Stimulated activated naive B cell treated with anti-CD40 and anti-IgM and Interleukin-4, amounts not matched to agents 10 μg/mL and 1 μg/mL and 100 μg/mL, for 72 hours (primary cell): Measurements from ENCODE around the gene CYP4V2.
"Not testable (repeated sequence)": the region's sequence is repeated elsewhere in the genome, so short reads cannot be mapped to it uniquely, and the experiment has no call there.

Experiments
- ATAC-seq, 2 donors: fragments of 150-1000 bp; cut with Tn5 transposase; replicated peaks; 2 replicates each; pipeline ENCODE4 v1.10.0; 2021; ENCODE audit warnings: moderate library complexity in 1 of 2
- DNase-seq: peaks from one replicate; pipeline ENCODE4 v3.0.0; 2021
- H3K27ac Mint-ChIP-seq: one replicate; pipeline ENCODE4 v1.8.0; 2022; ENCODE audit warnings: mild to moderate bottlenecking, mixed read lengths
- H3K27me3 Mint-ChIP-seq, 2 donors: one replicate each; pipeline ENCODE4 v1.8.0; 2022; ENCODE audit warnings: mixed read lengths in 2 of 2
- H3K36me3 Mint-ChIP-seq, 2 donors: one replicate each; pipeline ENCODE4 v1.8.0; 2022; ENCODE audit warnings: mixed read lengths in 2 of 2, mild to moderate bottlenecking in 1 of 2
- H3K4me1 Mint-ChIP-seq, 2 donors: one replicate each; pipeline ENCODE4 v1.8.0; 2022; ENCODE audit warnings: mixed read lengths in 2 of 2, mild to moderate bottlenecking in 1 of 2
- H3K4me3 Mint-ChIP-seq, 2 donors: one replicate each; pipeline ENCODE4 v1.8.0; 2022; ENCODE audit warnings: mild to moderate bottlenecking in 2 of 2, mixed read lengths in 2 of 2, moderate library complexity in 1 of 2
- H3K9me3 Mint-ChIP-seq, 2 donors: one replicate each; pipeline ENCODE4 v1.8.0; 2022; ENCODE audit warnings: mixed read lengths in 2 of 2, mild to moderate bottlenecking in 1 of 2

The CYP4V2 gene

DNA sequence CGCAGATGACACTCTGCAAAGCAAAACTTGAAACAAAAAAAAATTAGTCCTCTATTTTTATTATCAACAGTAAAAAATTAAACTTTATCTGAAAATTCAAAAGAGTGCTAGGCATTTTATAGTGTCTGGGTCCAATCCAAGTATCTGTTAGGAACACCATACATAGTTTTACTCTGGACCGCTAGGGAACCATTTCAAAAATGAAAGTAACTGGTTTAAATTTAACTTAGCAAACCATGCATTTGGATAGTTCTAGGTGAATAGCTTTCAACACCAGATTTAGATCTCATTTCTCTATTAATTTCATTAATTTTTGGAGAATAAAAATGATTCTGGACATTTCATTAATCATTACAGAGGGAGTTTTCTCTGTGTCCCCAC lies 37.1 kb downstream of the CYP4V2 start:
- no peak for ATAC-seq
- Mint-ChIP-seq H3K4me3 (no peak overlapping the region), H3K27me3 (peaks cover 11 to 12% of the 10 kb centered on the region in 2 donors), H3K36me3 (peaks cover 7 to 16% of the 10 kb centered on the region in 2 donors), H3K27ac (no peak overlapping the region), H3K4me1 (no peaks in the 10 kb centered on the region), H3K9me3 (peaks cover 11 to 19% of the 10 kb centered on the region in 2 donors)
- DNase-seq, result no peak

GRCh38 chr4:186234367-186234766 lies 43.0 kb downstream of the CYP4V2 start:
- Mint-ChIP-seq H3K27ac (no peak overlapping the region), H3K36me3 (no peaks in the 10 kb centered on the region), H3K4me1 (no peaks in the 10 kb centered on the region), H3K4me3 (no peak overlapping the region), H3K9me3 (no peaks in the 10 kb centered on the region), H3K27me3 (peaks cover 0 to 4% of the 10 kb centered on the region in 2 donors)
- DNase-seq (no peak), ATAC-seq (no peak)

DNA sequence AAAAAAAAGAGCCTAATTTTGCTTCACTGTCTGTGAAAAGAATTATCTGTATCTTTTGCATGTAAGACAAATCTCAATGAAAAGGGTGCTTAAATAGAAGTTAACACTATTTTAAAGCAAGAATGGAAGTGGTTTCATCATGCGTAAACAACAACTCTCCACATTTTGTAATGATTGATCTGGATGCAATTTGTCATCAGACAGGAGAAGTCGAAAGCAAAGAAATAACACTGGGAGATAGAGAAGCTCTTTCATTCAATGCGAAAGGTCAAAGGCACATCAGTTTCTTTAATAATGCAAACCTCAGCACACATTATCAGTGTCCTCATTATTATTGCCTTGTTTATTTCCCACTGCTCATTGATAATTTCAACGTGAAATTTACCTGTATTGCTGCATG lies 44.8 kb downstream of the CYP4V2 start:
- Mint-ChIP-seq H3K9me3 (no peaks in the 10 kb centered on the region), H3K4me1 (no peaks in the 10 kb centered on the region), H3K4me3 (no peak overlapping the region), H3K27me3 (peaks cover 0 to 4% of the 10 kb centered on the region in 2 donors), H3K27ac (no peak overlapping the region), H3K36me3 (no peaks in the 10 kb centered on the region)
- DNase-seq (no peak), ATAC-seq (no peak)

GRCh38 chr4:186240452-186240847 lies 49.1 kb downstream of the CYP4V2 start:
- Mint-ChIP-seq H3K4me3 (no peak overlapping the region), H3K27ac (no peak overlapping the region), H3K9me3 (peaks cover 0 to under 1% of the 10 kb centered on the region in 2 donors), H3K4me1 (no peaks in the 10 kb centered on the region), H3K36me3 (peaks cover 0 to under 1% of the 10 kb centered on the region in 2 donors), H3K27me3 (no peaks in the 10 kb centered on the region)
- DNase-seq (no peak), ATAC-seq (no peak)

GRCh38 chr4:186240848-186241491 lies 49.6 kb downstream of the CYP4V2 start:
- no peaks in the 10 kb centered on the region for H3K4me1 Mint-ChIP-seq
- H3K9me3 Mint-ChIP-seq, result peaks cover 3 to 5% of the 10 kb centered on the region in 2 donors
- H3K36me3 Mint-ChIP-seq, result peaks cover 1 to 6% of the 10 kb centered on the region in 2 donors
- H3K27ac Mint-ChIP-seq, result no peak overlapping the region
- DNase-seq, result no peak
- no peak overlapping the region for H3K4me3 Mint-ChIP-seq
- ATAC-seq, result no peak
- H3K27me3 Mint-ChIP-seq, result peaks cover 0 to 3% of the 10 kb centered on the region in 2 donors

DNA sequence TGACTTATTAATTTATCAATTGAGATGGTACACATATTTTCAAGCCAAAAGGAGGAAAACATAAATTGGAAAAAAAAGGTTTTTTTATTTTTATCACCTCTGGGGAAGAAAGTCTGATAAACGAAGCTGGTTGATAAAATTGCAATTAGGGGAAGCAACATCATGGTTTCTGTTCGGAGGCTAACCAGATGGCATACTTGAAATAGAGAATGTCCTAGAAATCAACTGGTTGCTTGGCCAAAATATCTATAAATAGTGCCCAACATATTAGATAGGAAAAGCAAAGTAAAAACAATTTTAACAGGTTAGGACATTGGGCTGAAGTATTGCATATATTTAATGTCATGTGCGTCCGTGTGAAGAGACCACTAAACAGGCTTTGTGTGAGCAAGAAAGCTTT lies 50.2 kb downstream of the CYP4V2 start:
- Mint-ChIP-seq H3K9me3 (peaks cover 9 to 11% of the 10 kb centered on the region in 2 donors), H3K36me3 (peaks cover 5 to 10% of the 10 kb centered on the region in 2 donors), H3K4me1 (no peaks in the 10 kb centered on the region), H3K27me3 (peaks cover 0 to 4% of the 10 kb centered on the region in 2 donors), H3K4me3 (no peak overlapping the region), H3K27ac (no peak overlapping the region)
- no peak for DNase-seq
- no peak for ATAC-seq

DNA sequence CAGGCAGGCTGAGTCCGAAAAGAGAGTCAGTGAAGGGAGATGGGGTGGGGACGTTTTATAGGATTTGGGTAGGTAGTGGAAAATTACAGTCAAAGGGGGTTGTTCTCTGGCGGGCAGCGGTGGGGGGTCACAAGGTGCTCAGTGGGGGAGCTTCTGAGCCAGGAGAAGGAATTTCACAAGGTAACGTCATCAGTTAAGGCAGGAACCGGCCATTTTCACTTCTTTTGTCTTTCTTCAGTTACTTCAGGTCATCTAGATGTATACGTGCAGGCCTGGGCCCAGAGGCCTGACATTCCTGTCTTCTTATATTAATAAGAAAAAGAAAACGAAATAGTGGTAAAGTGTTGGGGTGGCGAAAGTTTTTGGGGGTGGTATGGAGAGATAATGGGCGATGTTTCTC lies 50.7 kb downstream of the CYP4V2 start:
- DNase-seq, H3K4me1 Mint-ChIP-seq, H3K4me3 Mint-ChIP-seq, H3K27me3 Mint-ChIP-seq, ATAC-seq, H3K27ac Mint-ChIP-seq: not testable (repeated sequence)
- H3K9me3 Mint-ChIP-seq, result peaks cover 14% of the 10 kb centered on the region in 2 donors
- peaks cover 5 to 10% of the 10 kb centered on the region in 2 donors for H3K36me3 Mint-ChIP-seq

DNA sequence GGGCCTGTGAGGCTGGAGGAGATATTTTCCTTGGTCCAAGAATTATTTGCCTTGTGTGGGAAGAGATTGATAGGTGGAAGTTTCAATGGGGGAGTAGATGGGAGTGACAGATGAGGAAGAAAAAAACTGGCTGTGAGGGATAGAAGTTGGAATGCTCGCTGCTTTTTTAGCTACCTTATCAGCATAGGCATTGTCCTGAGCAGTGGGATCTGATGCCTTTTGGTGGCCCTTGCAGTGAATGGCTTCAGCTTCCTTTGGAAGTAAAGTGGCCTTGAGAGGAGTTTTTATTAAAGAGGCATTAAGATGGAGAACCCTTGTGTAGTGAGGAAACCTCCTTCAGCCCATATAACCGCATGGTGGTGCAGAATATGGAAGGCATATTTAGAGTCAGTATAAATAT lies 52.0 kb downstream of the CYP4V2 start:
- ATAC-seq, result no peak
- H3K4me3 Mint-ChIP-seq, result no peak overlapping the region
- no peaks in the 10 kb centered on the region for H3K4me1 Mint-ChIP-seq
- H3K9me3 Mint-ChIP-seq, result peaks cover 15% of the 10 kb centered on the region in 2 donors
- peaks cover 0 to 4% of the 10 kb centered on the region in 2 donors for H3K27me3 Mint-ChIP-seq
- no peak for DNase-seq
- no peak overlapping the region for H3K27ac Mint-ChIP-seq
- peaks cover 5 to 10% of the 10 kb centered on the region in 2 donors for H3K36me3 Mint-ChIP-seq

- H3K4me3 Mint-ChIP-seq, result no peak overlapping the region
- ATAC-seq (no peak), DNase-seq (no peak)
- H3K9me3 Mint-ChIP-seq, result peaks cover 15% of the 10 kb centered on the region in 2 donors
- H3K4me1 Mint-ChIP-seq, result no peaks in the 10 kb centered on the region
- no peak overlapping the region for H3K27ac Mint-ChIP-seq
- H3K27me3 Mint-ChIP-seq, result peaks cover 0 to 4% of the 10 kb centered on the region in 2 donors
- peaks cover 5 to 10% of the 10 kb centered on the region in 2 donors for H3K36me3 Mint-ChIP-seq
These were observed 53.5 kb downstream of the CYP4V2 start for GRCh38 chr4:186244835-186245234.

- not testable (repeated sequence) for H3K27me3 Mint-ChIP-seq, H3K4me3 Mint-ChIP-seq, DNase-seq, H3K27ac Mint-ChIP-seq, ATAC-seq, H3K4me1 Mint-ChIP-seq
- Mint-ChIP-seq H3K9me3 (peaks cover 15% of the 10 kb centered on the region in 2 donors), H3K36me3 (peaks cover 8 to 10% of the 10 kb centered on the region in 2 donors)
These were observed 55.8 kb downstream of the CYP4V2 start for GRCh38 chr4:186247062-186247752.

DNA sequence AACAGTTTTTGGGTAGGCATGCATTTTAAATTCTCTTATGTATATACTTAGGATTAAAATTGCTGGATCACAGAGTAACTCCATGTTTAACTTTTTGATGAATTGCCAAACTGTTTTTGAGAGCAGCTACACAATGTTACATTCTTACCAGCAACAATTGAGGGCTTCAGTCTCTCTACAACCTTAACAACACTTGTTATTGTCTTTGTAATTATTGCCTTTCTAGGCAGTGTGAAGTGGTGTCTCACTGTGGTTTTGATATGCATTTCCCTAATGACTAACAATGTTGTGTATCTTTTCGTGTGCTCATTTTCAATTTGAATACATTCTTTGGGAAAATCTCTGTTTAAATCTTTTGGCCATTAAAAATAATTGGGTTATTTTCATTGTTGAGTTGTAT lies 57.3 kb downstream of the CYP4V2 start:
- Mint-ChIP-seq H3K4me1 (no peaks in the 10 kb centered on the region), H3K9me3 (peaks cover 15% of the 10 kb centered on the region in 2 donors)
- DNase-seq, result no peak

DNA sequence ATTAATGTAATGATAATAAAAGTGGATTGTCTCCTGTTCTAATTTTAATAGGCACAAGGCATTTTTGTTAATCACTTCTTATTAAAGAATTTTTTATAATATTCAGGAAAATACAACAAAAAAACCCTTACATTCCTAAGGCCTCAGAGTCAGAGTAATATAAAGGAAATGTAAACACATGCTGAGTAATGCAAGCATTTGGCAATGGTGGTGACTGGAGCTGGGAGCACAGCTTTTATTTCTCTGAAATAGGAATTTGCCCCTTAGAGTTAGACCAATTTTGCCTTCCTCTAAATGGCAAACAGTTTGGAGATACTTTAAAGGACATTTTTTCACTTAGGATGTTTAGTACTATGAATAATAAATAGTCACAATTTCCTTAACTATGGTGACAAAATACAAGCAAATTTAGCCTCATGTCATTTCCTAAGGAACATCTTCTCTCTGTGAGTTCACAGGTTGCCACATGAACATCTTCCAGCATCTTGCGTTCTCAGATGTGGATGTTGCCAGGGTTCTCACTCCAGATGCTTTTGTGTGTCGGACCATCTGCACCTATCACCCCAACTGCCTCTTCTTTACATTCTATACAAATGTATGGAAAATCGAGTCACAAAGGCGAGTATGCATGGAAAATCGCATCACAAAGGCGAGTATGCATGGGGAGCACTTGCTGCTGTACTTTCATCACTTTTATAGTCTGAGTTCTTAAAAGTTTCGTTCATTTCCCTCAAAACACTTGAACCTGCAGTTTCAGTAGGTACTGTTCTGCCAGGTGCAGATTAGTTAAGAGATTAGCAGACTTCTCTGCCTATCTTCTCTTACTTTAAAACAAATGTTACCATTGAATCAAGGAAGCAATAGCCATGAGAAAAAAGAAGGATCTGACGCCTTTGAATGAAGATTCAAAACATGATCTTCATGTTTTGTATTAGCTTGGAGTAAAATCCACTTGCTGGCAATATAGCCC lies 58.7 kb downstream of the CYP4V2 start:
- H3K4me1 Mint-ChIP-seq, result no peaks in the 10 kb centered on the region
- H3K9me3 Mint-ChIP-seq, result peaks cover 15% of the 10 kb centered on the region in 2 donors
- no peak for DNase-seq
- peaks cover 8 to 10% of the 10 kb centered on the region in 2 donors for H3K36me3 Mint-ChIP-seq
- peaks cover 0 to 13% of the 10 kb centered on the region in 2 donors for H3K27me3 Mint-ChIP-seq
- no peak overlapping the region for H3K27ac Mint-ChIP-seq
- ATAC-seq, result no peak
- H3K4me3 Mint-ChIP-seq, result no peak overlapping the region

More for the DNA sequence above, 57.3 kb downstream of the CYP4V2 start:
- Mint-ChIP-seq H3K4me3 (no peak overlapping the region), H3K27me3 (peaks cover 0 to 9% of the 10 kb centered on the region in 2 donors), H3K27ac (no peak overlapping the region), H3K36me3 (peaks cover 8 to 10% of the 10 kb centered on the region in 2 donors)
- no peak for ATAC-seq

DNA sequence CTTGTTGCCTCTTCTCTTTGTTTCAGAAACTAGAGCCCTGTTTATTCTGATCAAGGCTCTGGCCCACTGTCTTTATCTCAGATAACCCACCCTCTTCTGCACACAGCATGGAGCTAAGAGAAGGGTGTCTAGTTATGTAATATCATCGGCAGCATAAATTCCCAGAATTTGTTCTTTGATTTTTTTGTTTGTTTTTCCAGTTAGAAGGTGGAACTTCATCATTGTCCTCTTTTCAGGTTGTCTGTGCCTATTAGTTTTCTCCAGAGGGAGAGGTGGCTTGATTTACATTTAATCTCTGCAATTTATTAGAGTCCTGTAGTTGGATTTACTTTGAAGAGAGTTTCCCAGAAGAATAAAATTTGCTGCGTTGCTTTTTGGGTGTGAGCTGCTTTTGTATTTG lies 59.4 kb downstream of the CYP4V2 start:
- peaks cover 0 to 12% of the 10 kb centered on the region in 2 donors for H3K27me3 Mint-ChIP-seq
- H3K27ac Mint-ChIP-seq, result no peak overlapping the region
- DNase-seq (no peak), ATAC-seq (no peak)
- no peaks in the 10 kb centered on the region for H3K4me1 Mint-ChIP-seq
- peaks cover 12 to 14% of the 10 kb centered on the region in 2 donors for H3K9me3 Mint-ChIP-seq
- H3K36me3 Mint-ChIP-seq, result peaks cover 7 to 8% of the 10 kb centered on the region in 2 donors
- no peak overlapping the region for H3K4me3 Mint-ChIP-seq

GRCh38 chr4:186255122-186255521 lies 63.8 kb downstream of the CYP4V2 start:
- no peaks in the 10 kb centered on the region for H3K9me3 Mint-ChIP-seq
- ATAC-seq (no peak), DNase-seq (no peak)
- H3K4me3 Mint-ChIP-seq, result no peak overlapping the region
- H3K36me3 Mint-ChIP-seq, result peaks cover 0 to 3% of the 10 kb centered on the region in 2 donors
- H3K27me3 Mint-ChIP-seq, result peaks cover 0 to 9% of the 10 kb centered on the region in 2 donors
- no peaks in the 10 kb centered on the region for H3K4me1 Mint-ChIP-seq
- H3K27ac Mint-ChIP-seq, result no peak overlapping the region
